ENCODE measurements around the gene FXN.

Gene FXN

DNA sequence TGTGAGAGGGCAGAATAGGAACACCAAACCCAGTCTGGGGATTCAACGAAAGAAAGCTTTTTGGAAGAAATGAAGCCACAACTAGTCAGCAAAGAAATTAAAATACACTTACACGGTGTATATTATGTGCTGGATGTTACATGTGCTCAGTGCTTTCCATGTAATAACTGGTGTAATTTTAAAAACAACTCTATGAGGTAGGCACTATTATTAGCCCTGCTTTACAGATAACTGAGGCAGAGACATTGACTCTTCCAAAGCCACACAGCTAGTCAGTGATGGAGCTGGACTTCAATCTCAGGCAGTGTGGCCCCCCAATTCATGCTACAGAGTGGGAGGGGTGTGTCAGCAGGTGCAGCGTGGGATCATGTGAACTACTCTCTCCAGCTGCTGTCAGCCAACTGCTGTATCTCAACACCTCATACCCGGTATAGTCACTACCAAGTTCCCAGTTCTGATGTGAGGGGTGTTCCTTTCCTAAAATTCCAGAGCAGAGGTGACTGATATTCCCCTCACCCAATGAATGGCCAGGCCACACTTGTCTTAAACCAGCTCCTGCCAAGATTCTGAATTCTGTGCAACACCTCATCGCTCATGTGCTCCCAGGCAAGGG lies 104.7 kb downstream of the FXN start:
- TF ChIP-seq, protein P1, sequence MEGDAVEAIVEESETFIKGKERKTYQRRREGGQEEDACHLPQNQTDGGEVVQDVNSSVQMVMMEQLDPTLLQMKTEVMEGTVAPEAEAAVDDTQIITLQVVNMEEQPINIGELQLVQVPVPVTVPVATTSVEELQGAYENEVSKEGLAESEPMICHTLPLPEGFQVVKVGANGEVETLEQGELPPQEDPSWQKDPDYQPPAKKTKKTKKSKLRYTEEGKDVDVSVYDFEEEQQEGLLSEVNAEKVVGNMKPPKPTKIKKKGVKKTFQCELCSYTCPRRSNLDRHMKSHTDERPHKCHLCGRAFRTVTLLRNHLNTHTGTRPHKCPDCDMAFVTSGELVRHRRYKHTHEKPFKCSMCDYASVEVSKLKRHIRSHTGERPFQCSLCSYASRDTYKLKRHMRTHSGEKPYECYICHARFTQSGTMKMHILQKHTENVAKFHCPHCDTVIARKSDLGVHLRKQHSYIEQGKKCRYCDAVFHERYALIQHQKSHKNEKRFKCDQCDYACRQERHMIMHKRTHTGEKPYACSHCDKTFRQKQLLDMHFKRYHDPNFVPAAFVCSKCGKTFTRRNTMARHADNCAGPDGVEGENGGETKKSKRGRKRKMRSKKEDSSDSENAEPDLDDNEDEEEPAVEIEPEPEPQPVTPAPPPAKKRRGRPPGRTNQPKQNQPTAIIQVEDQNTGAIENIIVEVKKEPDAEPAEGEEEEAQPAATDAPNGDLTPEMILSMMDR (conservative IDR thresholded peaks at IDR 0.05; ENCODE audit: control insufficient read depth, insufficient read depth, low read depth, low read length) = no peak
- no peak overlapping the region for H3K4me3 ChIP-seq (ENCODE audit: control insufficient read depth, low read depth, low read length)
- no peak for DNase-seq (ENCODE audit: low read depth)

DNA sequence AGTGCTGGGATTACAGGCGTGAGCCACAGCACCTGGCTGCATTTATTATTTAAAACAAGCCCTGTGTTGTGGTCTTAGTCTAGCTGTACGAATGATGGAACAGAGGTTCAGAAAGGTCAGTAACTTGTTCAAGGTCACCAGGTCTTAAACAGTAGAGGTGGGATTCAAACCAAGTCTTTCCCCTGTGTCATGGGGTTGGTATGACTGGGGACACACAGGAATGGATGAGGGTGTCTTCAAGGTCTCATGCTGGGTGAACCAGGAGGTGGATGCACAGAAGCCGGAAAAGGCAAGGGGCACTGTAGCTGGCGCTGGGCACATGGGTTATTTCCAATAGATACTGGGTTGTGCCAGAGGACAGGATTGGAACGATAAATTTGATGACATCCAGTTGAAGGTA lies 106.3 kb downstream of the FXN start:
- TF ChIP-seq, protein P1 (conservative IDR thresholded peaks at IDR 0.05; ENCODE audit: control insufficient read depth, insufficient read depth, low read depth, low read length) = no peak
- no peak overlapping the region for H3K4me3 ChIP-seq (ENCODE audit: control insufficient read depth, low read depth, low read length)
- no peak for DNase-seq (ENCODE audit: low read depth)

DNA sequence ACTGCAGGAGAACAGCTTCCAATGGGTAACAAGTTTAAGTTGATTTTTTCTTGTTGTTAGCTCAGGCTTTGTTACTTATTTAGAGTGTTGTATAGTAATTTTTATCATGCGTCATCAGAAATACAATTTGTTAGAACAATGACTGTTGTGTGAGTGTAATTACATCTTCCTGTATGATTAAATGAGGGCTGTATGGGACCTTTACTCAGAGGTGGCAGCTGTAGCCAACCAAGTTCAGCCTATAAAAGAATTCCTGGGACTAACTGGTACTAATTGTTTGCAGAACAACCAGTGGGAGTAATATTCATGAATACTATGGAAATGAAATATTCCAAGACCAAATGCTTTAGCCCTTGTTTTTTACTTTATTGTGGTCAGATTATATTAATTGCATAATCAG lies 107.7 kb downstream of the FXN start:
- TF ChIP-seq, protein P1 (conservative IDR thresholded peaks at IDR 0.05; ENCODE audit: control insufficient read depth, insufficient read depth, low read depth, low read length) = no peak
- DNase-seq (ENCODE audit: low read depth) = peak; percentile 25
- no peak overlapping the region for H3K4me3 ChIP-seq (ENCODE audit: control insufficient read depth, low read depth, low read length)

DNA sequence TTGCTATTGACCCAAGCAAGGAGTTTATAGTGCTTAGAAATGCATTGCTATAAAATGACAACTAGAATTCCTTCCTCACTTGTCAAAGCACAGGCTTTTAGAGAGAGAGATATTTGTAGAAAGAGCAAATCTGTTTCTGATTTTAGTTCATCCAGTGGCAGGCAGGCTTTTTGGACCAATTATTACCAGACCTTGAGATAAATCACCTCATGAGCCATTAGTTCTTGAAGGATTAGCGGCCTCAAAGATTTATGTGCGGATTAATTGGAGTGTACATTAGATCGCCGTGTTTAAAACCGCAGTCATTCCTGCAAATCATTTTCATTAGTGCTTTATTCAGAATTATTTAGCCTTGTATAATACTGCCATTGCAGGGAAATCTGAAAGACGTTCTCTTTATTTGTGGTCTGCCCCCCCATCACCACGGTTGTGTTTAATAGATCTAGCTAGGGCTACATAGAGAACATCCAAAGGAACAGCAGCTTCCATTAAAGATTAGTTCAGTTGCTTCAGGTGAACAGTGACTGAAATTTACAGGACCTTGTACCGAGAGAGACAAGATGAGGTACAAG lies 109.7 kb downstream of the FXN start:
- TF ChIP-seq, protein P1 (conservative IDR thresholded peaks at IDR 0.05; ENCODE audit: control insufficient read depth, insufficient read depth, low read depth, low read length) = no peak
- DNase-seq (ENCODE audit: low read depth) = peak; percentile 52

DNA sequence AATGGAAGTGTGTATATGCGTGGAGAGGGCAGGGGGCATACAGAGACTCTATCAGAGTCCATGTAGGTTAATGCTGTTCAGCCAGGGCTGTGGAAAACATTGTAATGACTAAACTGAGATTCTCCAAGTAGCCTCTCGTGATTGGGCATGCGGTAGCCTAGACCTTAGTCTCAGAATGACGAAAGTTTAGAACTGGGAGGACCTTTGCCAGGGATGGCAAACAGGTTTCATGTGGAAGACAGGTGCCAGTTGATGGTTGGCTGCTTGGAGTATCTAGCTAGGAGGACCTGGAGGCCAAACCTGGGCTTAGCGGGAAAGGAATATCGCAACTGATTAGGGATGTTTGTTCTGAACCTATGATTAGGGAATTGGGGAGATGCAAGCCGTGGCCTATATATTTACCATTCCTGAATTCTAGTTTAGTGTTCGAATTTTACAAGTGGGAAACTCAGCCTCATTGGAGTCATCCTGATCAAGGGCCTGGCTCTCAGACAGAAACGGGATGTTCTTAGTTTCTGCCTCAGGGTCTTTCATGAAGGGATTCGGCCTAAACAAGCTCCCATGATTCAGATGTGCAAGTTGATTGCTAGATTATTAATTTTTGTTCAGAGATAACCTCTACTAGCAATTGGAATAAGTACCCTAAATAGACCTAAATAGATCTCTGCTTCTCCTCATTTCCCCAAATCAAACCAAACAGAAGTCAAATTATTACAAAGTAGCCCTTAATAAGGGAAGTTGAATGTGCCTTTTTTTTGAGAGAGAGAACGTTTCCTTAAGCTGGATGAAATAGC lies 111.7 kb downstream of the FXN start:
- DNase-seq (ENCODE audit: low read depth) = no peak
- TF ChIP-seq, protein P1 (conservative IDR thresholded peaks at IDR 0.05; ENCODE audit: control insufficient read depth, insufficient read depth, low read depth, low read length) = no peak
- H3K4me3 ChIP-seq (ENCODE audit: control insufficient read depth, low read depth, low read length) = no peak overlapping the region

More for the DNA sequence above, 109.7 kb downstream of the FXN start:
- H3K4me3 ChIP-seq (ENCODE audit: control insufficient read depth, low read depth, low read length) = no peak overlapping the region

DNA sequence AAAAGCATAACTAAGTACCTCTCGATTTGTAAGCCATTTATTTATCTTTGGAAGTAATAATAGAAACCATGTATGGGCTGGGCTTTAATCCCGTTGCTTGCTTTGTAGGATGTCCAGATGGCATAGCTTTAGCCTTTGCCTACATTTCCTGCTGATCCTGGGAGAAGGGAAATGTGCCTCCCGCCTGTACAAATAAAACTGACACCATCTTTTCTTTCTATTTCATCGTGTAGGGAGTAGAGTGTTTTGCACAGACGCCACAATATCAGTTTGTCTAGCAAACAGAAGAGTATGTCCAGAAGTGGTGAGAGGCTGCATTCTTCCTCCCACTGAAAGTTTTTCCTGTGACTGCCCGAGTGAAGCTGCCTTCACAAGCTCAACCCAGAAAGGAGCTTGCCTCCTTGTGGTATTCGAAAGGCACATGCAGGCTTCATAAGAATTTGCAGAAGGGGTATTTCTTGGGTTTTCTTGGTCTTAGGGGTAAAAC lies 113.8 kb downstream of the FXN start:
- H3K4me3 ChIP-seq (ENCODE audit: control insufficient read depth, low read depth, low read length) = no peak overlapping the region
- TF ChIP-seq, protein P1 (conservative IDR thresholded peaks at IDR 0.05; ENCODE audit: control insufficient read depth, insufficient read depth, low read depth, low read length) = peak; percentile 40
- DNase-seq (ENCODE audit: low read depth) = peak; percentile 65

Measured in fibroblast of mammary gland (primary cell).